HG03575 (cell line): ENCODE results near the gene COL6A1.

Source experiments
- ATAC-seq: cut with Tn5 transposase; IDR thresholded peaks from one replicate; pipeline ENCODE4 v1.9.1; 2021; ENCODE audit not compliant: unreplicated experiment, insufficient number of reproducible peaks, low FRiP score; ENCODE audit errors: extremely low read depth

The COL6A1 gene

DNA sequence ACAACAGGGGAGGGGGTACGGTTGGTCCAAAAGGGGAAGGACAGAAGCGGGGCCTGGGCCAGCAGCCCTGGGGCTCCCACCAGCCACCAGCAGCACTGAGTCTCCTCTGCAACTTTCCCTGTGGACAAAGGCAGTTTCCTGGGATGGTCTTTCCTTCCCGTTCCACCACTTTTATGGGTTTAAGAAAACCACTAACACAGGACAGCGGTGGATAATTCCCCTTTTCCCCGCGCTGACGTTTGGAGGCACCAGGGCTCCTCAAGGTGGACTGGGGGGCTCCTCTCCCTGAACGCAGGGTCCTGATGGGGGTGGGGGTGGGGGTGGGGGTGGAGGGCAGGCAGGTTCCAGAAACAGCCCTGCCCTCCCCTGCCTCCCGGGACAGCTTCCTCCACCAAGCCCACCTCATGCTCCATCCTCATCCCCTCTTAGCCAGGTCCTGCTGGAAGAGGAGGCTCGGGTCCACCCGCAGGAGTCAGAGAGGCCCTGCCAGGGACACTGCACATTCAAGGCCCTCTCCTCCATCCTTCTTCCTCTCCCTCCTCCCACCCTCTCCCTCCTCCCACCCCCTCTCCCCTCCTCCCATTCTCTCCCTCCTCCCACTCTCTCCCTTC, 4.8 kb upstream of the COL6A1 start:
- ATAC-seq: no peak

DNA sequence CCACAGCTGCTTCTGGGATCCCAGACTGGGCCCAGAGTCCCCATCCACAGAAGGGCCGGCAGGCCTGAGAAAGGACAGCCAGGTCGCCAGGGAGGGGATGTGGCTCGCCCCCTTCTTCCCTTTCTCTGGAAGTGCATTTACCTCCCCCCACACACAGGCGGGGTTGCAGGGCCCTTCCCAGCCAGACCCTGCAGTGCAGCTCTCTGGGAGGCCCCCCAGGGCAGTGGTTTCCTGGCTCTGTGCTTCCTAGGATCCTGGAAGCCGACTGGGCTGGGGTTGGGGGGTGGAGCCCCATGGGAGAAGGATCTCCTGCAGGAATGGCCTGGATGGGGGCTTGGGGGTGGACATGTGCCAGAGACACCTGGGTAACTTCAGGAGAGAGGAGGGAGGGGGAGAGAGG, 4.2 kb upstream of the COL6A1 start:
- ATAC-seq: no peak

DNA sequence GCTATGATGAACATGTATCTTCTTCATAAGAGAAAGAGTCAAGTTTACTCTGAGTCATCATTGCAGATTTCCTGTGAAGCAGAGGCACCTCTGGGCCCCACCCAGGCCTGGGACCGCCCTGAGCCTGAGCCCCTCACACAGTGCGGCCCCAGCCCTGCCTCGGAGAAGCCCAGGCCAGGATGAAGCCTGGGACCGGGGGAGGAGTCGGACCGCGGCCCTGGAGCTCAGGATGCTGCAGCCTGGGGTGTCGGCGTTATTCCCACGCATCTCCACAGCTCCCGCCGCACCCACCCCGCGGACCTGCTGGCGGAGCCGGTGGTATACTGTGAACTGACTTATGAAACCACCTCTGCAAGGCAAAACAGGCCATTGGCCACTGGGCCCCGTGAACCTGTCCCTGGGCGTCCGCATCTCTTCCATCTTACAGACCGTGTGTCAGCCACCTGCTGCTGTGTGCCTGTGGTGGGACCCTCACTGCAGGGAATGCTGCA, 2.4 kb upstream of the COL6A1 start:
- ATAC-seq: no peak

DNA sequence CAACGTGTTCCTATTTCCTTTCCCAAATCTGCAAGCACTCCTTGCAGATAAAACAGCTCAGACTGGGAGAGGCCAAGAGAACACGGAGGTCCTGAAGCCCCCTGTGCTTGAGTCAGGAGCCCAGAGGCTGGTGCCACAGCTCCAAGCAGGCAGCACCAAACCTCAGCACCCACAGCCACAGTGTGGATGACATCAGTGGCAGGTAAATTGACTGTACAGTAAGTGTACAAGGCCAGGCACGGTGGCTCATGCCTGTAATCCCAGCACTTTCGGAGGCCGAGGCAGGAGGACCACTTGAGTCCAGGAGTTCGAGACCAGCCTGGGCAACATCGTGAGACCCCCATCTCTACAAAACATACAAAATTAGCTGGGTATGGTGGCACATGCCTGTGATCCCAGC, 1.9 kb upstream of the COL6A1 start:
- no peak for ATAC-seq

DNA sequence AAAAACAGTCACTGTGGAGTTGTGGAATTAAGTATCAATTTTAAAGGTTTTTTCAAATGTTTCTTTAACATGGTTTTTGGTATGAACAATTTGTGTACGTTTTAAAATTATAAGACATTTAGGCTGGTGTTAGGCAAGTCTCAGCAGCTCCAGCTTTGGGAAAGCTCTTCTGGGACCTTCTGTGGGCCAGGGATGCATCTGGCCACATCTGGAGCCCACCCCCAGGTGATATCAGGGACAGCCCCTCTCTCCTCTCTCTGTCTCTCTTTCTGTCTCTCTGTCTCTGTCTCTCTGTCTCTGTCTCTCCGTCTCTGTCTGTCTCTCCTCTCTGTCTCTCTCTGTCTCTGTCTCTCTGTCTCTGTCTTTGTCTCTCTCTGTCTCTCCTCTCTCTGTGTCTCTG, 1.3 kb upstream of the COL6A1 start:
- no peak for ATAC-seq

DNA sequence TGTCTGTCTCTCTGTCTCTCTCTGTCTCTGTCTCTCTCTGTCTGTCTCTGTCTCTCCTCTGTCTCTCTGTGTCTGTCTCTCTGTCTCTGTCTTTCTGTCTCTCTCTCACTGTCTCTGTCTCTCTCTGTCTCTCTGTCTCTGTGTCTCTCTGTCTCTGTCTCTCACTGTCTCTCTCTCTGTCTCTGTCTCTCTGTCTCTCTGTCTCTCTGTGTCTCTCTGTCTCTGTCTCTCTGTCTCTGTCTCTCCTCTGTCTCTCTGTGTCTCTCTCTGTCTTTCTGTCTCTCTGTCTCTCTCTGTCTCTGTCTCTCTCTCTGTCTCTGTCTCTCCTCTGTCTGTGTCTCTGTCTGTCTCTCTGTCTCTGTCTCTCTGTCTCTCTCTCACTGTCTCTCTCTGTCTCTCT, 873 bp upstream of the COL6A1 start:
- no peak for ATAC-seq

DNA sequence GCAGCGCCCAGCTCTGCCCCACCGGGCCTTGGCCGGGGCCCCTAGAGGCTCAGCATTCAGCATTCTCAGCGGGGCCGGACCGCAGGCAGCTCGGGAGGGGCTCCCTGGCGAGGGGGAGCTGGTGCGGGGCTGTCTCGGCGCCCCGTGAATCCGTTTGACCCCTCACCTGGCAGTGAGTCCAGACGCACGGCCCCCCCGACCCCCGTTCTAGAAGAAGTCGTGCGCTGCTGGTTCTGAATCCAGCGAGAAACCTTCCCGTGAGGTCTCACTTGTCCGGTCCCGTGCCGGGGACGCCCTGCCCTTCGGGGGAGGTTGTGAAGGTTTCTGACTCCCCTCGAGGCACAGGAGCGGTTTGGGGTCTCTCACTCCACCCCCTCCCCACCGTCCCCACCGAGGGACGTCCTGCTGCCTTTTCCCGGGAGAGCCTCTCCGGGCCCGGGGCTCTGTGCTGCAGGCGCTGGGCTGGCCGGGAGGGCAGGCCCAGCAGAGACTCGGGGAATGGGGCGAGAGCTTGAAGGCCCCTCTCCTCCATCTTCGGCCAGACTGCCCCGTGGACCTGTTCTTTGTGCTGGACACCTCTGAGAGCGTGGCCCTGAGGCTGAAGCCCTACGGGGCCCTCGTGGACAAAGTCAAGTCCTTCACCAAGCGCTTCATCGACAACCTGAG, 655 bp downstream of the COL6A1 start:
- no peak for ATAC-seq

DNA sequence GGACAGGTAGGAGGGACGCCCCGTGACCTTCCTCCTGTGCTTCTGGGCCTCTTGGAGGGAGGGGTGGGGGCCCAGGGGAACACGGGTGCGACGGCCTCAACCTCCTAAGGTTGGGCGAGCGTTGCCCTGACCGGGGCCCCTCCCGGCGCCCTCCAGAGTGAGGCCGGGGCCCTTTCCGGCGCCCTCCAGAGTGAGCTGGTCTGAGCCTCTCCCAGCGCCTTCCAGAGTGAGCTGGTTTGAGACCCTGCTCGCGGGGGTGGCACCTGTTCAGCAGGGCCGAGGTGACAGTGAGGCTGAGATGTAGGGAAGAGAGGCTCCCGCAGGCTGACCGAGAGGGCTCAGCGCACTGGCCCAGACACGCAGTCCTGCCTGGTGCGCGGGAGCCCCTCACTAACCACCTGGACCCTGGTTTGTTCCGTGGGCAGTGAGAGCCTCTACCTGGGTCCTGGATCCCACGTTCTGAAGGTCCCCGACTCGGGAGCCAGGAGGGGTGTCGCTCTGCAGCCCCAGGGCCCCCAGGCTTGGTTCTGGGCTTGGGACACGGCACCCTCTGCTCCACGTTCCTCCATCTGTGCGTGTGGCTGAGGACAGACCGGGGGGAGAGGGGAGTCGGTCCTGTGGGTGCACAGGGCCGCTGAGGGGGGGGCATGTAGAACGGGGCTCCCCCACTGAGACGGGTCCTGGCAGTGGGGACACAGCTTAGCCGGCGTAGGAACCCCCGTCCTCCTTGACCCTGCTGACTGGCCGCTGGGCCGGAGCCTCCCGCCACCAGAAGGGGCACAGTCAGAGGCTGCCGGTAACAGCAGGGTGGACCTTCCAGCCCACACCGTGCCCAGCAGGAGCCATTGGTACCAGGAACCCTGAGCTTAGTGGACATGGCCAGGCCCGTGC, 1.4 kb downstream of the COL6A1 start:
- no peak for ATAC-seq

DNA sequence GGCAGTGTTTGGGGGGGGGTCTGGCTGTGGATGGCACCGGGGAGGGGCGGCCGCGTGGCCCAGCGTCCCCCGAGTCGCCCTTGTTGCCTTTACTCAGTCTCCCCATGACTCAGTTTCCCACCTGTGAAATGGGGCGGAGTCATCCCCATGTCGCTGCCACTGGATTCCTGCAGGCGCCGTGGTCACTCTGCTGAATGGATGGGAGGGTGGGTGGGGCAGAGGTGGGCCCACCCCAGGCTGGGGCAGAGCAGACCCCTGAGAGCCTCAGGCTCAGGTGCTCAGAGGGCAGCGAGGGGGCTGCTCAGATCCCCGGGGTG, 2.0 kb downstream of the COL6A1 start:
- ATAC-seq: no peak

DNA sequence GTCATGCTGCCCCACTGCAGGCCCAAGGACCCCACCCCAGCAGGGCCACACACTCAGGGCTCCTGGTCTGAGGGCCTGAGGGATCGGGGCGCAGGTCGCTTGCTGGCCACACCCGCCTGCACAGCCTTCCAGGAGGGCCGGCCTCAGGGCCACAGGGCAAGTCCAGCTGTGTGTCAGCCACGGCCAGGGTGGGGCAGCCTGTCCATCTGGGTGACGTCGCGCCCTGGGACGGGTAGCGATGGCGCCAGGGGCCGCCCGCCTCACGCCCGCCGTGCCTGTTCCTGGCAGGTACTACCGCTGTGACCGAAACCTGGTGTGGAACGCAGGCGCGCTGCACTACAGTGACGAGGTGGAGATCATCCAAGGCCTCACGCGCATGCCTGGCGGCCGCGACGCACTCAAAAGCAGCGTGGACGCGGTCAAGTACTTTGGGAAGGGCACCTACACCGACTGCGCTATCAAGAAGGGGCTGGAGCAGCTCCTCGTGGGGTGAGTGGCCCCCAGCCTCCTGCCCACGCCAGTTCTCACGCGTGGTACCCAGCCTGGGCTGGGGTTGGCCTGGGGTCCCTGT, 2.5 kb downstream of the COL6A1 start:
- ATAC-seq: no peak

DNA sequence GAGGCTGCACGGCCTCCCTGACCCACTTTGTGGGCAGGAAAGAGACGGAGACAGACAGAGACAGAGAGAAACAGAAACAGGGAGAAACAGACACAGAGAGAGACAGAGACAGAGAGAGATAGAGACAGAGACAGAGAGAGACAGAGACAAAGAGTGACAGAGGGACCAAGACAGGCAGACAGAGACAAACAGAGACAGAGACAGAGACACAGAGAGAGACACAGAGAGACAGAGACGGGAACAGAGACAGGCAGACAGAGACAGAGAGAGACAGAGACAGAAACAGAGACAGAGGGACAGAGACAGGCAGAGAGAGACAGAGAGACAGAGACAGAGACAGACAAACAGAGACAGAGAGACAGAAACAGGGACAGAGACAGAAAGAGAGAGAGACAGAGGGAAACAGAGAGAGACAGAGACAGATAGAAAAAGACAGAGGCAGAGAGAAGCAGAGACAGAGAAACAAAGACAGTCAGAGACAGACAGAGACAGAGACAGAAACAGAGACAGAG, 3.1 kb downstream of the COL6A1 start:
- no peak for ATAC-seq

DNA sequence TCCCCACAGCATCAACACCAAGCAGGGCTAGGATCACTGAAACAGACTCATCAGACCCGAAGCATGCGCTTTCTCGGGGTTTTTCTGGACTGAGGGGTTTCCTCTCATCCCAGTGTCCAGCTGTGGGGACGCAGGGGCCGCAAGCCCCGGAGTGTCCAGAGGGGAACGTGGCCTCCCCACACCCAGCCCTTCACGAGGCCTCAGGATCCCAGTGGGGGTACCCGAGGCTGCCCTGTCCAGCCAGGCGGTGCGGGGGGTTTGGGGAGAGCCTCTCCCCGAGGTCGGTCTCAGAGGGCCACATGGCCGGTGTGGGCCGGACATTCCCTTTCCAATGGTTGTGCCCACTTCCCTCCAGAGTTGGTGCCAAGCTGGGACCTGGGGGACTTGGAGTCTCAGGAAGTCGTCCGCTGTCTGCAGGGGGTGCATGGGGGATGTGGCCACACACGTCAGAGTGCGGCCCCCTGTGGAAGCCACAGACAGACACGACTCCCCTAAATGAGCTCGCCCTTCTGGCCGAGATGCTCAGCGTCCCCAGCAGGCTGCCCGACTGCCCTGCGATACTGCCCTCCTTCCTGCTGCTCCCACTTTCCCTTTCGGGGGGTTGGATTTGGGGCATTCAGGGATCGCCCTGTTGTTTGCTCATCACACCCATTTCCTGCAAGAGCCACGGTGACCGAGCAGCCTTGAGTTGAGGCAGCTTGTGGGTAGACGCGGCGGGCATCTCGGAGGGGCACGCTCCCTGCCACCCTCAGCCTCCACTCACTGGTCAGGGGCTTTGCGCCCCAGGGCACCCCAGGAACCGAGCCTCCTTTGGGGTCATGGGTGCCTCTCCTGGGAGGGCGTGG, 4.1 kb downstream of the COL6A1 start:
- ATAC-seq: no peak

DNA sequence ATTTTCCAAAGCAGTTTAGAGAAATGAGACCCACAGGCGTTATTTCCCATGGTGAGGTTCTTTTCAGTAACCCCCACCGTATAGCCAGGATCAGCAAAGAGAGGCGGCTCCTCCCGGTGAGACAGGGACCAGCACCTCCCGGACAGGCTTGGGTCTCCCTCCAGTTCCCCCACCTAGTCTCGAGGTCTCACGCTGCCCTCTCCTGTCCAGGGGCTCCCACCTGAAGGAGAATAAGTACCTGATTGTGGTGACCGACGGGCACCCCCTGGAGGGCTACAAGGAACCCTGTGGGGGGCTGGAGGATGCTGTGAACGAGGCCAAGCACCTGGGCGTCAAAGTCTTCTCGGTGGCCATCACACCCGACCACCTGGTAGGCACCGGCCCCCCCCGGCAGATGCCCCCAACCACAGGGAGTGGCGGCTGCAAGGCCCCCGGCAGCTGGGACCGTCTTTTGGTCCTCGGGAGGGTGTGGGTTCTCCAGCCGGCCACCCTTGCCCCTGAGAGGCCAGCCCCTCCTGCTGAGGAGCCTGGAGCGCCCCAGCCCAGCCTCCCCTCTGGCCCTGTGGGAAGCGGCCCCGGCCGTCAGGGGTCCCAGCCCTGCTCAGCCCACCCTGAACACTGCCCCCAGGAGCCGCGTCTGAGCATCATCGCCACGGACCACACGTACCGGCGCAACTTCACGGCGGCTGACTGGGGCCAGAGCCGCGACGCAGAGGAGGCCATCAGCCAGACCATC, 4.9 kb downstream of the COL6A1 start:
- ATAC-seq: no peak

DNA sequence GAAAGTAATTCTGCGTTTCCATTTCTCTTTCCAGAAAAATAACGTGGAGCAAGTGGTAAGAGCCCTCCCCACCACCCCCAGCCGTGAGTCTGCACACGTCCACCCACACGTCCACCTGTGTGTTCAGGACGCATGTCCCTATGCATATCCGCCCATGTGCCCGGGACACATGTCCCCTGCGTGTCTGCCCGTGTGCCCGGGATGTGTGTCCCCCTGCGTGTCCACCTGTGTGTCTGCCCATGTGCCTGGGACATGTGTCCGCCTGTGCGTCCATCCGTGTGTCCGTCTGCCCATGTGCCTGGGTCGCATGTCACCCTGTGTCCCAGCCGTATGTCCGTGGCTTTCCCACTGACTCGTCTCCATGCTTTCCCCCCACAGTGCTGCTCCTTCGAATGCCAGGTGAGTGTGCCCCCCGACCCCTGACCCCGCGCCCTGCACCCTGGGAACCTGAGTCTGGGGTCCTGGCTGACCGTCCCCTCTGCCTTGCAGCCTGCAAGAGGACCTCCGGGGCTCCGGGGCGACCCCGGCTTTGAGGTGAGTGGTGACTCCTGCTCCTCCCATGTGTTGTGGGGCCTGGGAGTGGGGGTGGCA, 5.6 kb downstream of the COL6A1 start:
- no peak for ATAC-seq

DNA sequence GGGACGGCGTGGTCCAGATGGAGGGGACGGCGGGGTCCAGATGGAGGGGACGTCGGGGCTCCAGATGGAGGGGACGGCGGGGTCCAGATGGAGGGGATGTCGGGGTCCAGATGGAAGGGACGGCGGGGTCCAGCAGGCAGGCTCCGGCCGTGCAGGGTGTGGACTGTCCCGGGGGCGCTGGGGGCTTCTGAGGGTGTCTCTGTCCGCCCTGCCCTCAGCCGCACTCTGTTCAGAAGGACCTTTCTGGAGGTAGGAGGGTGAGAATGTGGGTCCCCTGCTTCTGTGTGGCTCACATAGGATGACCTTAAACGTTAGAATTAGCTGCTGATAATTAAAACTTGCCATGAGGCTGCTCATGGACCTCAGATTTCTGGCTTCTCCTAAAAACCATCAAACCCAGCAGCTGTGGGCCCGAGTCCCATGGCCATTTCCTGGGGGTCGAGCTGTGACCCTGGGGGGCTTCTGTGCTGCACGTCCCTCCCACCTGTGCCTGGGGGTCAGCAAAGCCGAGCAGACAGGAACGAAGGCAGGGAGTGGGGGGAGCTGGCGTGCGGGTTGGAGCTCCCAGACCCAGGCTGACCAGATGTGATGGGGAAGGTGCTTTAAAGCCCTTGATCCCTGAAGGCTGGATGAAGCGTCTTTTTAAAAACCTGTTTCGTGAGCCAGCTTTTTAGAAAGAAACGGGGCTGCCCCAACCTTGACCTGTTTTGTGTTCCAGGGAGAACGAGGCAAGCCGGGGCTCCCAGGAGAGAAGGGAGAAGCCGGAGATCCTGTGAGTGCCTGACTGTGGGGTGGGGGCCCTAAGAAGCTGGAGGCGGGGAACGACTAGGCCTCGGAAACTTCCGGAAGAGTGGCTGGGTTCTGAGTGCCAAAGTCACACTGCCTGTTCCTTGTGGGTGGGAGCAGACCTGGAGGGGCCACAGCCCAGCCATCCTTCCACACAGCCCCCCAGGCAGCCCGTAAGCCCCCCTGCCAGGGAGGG, 7.1 kb downstream of the COL6A1 start:
- ATAC-seq: no peak

DNA sequence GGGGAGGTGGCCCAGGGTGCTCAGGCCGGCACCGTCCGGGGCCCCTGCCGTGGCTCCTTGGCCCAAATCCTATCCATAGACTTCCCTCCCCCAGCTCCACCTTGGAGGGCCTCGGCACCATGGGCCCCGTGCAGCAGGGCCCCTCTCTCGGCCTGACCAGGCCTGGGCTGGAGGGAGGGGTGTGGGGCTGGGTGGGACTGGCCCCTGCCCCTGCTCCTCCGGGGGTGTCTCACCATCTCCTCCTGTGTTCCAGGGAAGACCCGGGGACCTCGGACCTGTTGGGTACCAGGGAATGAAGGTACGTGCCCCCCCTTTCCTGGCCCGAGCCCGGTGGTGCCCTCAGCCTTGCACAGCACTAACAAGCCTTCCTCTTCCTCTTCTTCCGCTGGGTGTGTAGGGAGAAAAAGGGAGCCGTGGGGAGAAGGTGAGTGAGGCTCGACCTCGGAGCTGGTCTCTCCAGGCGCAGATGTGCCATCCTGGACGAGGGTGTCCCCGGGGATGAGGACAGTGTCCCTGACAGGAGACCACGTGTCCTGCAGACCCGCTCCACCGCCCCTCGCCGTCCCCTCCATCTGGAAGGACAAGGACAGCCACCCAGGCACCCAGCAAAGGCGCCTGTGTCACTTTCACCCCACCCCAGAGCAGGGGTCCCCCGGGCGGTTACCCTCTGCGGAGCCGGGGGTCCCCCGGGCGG, 7.9 kb downstream of the COL6A1 start:
- ATAC-seq: no peak
